ENCODE data around the gene CAD. TPM values are rescaled to one million over a fixed set of nuclear protein-coding genes. Genes with fewer than 3 reads are reported as not detected.
A peak's percentile ranks its signal among the peaks of the same experiment; 100 is the strongest.

Gene CAD
- total RNA-seq, 6 donors from 2014 or later, result 19.8 to 66.0 (median 33.5) TPM

- Histone ChIP-seq H3K27ac (peak overlapping the region; percentile 63 to 74 (median 69)), H3K4me3 (peak overlapping the region; percentile 71 to 81 (median 73)), H3K4me1 (peaks cover 16 to 29% (median 22%) of the 10 kb centered on the region in 4 donors), H3K36me3 (peaks cover 0 to 26% (median 4%) of the 10 kb centered on the region in 4 donors), H3K9me3 (no peaks in the 10 kb centered on the region), H3K27me3 (no peaks in the 10 kb centered on the region)
- 83 to 91% methylated on average over 13 of the region's 13 CpGs for WGBS, 2 donors
- TF ChIP-seq, protein P1, sequence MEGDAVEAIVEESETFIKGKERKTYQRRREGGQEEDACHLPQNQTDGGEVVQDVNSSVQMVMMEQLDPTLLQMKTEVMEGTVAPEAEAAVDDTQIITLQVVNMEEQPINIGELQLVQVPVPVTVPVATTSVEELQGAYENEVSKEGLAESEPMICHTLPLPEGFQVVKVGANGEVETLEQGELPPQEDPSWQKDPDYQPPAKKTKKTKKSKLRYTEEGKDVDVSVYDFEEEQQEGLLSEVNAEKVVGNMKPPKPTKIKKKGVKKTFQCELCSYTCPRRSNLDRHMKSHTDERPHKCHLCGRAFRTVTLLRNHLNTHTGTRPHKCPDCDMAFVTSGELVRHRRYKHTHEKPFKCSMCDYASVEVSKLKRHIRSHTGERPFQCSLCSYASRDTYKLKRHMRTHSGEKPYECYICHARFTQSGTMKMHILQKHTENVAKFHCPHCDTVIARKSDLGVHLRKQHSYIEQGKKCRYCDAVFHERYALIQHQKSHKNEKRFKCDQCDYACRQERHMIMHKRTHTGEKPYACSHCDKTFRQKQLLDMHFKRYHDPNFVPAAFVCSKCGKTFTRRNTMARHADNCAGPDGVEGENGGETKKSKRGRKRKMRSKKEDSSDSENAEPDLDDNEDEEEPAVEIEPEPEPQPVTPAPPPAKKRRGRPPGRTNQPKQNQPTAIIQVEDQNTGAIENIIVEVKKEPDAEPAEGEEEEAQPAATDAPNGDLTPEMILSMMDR (IDR thresholded peaks at IDR 0.05), result no peak
- TF ChIP-seq POLR2AphosphoS5 (IDR thresholded peaks at IDR 0.05) (no peak), POLR2A (IDR thresholded peaks at IDR 0.05) (no peak), EP300 (IDR thresholded peaks at IDR 0.05) (no peak)
- ATAC-seq (ENCODE audit: low FRiP score in 2 of 2) (no peak), DNase-seq (no peak)
Measured at GRCh38 chr2:27216416-27217137, 592 bp upstream of the CAD start.

DNA sequence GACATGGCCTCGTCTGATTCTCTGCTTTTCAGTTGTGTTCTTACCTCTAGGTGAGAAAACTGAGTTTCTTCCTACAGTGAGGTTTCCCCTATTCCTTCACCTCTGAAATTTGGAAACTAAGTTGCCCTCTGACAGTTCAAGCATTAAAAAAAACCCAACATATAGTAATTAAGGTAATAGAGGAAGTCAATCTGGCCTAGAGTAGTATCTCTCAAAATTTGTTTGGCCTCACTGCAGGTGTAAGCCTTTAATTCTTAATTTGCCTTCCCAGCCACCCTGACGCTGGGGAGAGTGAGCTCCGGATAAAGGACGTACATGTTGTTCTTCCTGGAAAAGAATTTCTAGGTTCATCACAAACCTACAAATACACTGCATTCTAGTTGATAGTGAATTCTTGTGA is 1.4 kb downstream of the CAD start:
- no peak overlapping the region for H3K4me3 ChIP-seq
- no peak overlapping the region for H3K27ac ChIP-seq
- H3K4me1 ChIP-seq, result peaks cover 9 to 19% (median 15%) of the 10 kb centered on the region in 4 donors
- peaks cover 0 to 46% (median 19%) of the 10 kb centered on the region in 4 donors for H3K36me3 ChIP-seq
- H3K27me3 ChIP-seq, result no peaks in the 10 kb centered on the region
- DNase-seq, result no peak
- TF ChIP-seq EP300 (IDR thresholded peaks at IDR 0.05) (no peak), POLR2AphosphoS5 (IDR thresholded peaks at IDR 0.05) (no peak), POLR2A (IDR thresholded peaks at IDR 0.05) (no peak)
- TF ChIP-seq, protein P1 (IDR thresholded peaks at IDR 0.05), result no peak
- 92 to 94% methylated on average over 4 of the region's 4 CpGs for WGBS, 2 donors
- no peak for ATAC-seq (ENCODE audit: low FRiP score in 2 of 2)
- no peaks in the 10 kb centered on the region for H3K9me3 ChIP-seq

DNA sequence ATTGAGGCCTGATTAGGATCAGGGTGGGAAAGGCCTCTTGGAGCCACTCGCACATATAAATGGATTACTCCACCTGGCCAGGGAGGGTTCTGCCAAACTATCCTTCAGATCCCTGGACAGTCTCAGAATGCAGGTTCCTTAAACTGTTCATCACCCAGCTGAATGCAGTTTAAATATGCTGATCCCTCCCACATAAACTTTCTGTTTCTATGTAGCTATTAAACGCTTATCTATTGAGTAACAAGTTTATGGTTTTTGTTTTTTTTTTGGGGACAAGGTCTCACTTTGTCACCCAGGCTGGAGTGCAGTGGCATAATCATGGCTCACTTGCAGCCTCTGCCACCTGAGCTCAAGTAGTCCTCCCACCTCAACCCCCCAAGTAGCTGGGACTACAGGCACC is 1.9 kb downstream of the CAD start:
- Histone ChIP-seq H3K27me3 (no peaks in the 10 kb centered on the region), H3K4me3 (no peak overlapping the region), H3K36me3 (peaks cover 0 to 50% (median 24%) of the 10 kb centered on the region in 4 donors), H3K9me3 (no peaks in the 10 kb centered on the region), H3K27ac (no peak overlapping the region), H3K4me1 (peaks cover 9 to 18% (median 12%) of the 10 kb centered on the region in 4 donors)
- no peak for ATAC-seq (ENCODE audit: low FRiP score in 2 of 2)
- DNase-seq, result no peak
- TF ChIP-seq POLR2A (IDR thresholded peaks at IDR 0.05) (no peak), EP300 (IDR thresholded peaks at IDR 0.05) (no peak), POLR2AphosphoS5 (IDR thresholded peaks at IDR 0.05) (no peak)
- TF ChIP-seq, protein P1 (IDR thresholded peaks at IDR 0.05), result no peak
- WGBS, 2 donors, result 73 to 91% methylated on average over 2 of the region's 2 CpGs

GRCh38 chr2:27220091-27220490 is 2.9 kb downstream of the CAD start:
- Histone ChIP-seq H3K27ac (no peak overlapping the region), H3K9me3 (no peaks in the 10 kb centered on the region), H3K27me3 (no peaks in the 10 kb centered on the region), H3K36me3 (peaks cover 0 to 58% (median 33%) of the 10 kb centered on the region in 4 donors), H3K4me3 (no peak overlapping the region), H3K4me1 (peaks cover 9 to 18% (median 12%) of the 10 kb centered on the region in 4 donors)
- no peak for ATAC-seq (ENCODE audit: low FRiP score in 2 of 2)
- DNase-seq, result no peak
- 94 to 96% methylated on average over 7 of the region's 7 CpGs for WGBS, 2 donors
- TF ChIP-seq EP300 (IDR thresholded peaks at IDR 0.05) (no peak), POLR2AphosphoS5 (IDR thresholded peaks at IDR 0.05) (no peak), POLR2A (IDR thresholded peaks at IDR 0.05) (no peak)
- TF ChIP-seq, protein P1 (IDR thresholded peaks at IDR 0.05), result no peak
